CD1c-positive myeloid dendritic cell (primary cell): ENCODE measurements around the gene RANGAP1.

ENCODE experiments used
- DNase-seq: peaks from one replicate; pipeline ENCODE4 v3.0.0-alpha.2; 2016; ENCODE audit errors: extremely low spot score

The RANGAP1 gene

DNA sequence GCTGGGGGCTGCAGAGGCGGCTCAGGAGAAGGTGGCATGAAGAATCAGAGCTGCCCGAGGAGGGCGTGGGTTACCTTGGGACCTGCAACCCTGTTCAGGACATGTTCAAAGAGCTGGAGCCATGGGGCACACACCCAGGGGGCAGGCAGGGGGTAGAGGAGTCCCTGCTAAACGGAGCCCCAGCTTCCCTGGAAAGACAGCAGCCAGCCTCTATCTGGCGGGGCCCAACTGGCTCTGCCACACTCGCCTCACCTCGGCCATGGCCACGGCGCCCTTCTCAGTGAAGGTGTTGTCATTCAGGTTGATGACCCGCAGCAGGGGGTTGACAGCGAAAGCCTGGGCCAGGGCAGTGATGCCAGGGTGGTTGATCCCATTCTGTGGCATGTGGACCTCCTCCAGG lies 28.3 kb downstream of the RANGAP1 start:
- DNase-seq: no peak

DNA sequence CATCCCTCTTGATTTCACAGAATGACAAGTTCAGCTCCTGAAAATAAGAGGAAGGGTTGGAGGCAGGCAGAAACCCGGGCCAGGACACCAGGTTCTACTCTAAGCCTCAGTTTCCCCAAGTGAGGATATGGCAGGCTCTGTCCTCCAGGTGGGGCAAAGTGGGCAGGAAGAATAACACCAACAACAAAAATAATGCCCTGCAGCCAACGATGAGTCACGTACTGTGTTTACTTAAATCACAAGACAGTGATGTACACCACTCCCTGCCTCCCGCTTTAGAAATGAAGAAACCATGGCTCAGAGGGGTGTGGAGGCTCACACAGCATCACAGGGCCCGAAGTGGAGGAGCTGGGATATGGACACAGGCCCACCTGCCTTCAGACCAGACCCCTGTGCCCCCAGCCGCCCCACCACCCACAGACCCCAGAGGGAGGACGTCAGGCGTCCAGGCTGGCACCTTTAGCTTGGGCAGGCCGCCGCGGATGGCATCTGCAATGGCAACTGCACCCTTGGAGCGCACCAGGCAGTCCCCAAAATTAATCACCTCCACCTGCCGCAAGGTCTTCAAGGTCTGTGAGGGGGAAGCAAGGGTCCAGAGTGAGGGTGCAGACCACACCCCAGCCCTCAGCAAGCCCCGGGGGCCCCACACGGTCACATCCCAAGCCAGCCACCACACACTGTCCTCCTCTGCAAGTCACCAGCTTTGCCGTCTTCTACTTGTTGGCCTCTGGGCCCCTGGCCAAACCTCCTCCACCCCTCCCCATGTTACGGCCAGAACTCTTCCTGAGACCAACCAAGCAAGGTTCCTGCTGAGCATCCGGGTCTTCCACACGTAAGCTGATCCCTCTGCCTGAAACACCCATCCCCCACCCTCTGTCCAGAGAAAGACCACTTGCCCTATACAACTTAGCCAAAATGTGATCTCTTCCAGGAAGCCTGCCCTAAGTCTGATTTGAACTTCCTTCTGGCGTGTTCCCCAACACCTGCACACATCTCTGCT lies 29.4 kb downstream of the RANGAP1 start:
- DNase-seq: no peak

DNA sequence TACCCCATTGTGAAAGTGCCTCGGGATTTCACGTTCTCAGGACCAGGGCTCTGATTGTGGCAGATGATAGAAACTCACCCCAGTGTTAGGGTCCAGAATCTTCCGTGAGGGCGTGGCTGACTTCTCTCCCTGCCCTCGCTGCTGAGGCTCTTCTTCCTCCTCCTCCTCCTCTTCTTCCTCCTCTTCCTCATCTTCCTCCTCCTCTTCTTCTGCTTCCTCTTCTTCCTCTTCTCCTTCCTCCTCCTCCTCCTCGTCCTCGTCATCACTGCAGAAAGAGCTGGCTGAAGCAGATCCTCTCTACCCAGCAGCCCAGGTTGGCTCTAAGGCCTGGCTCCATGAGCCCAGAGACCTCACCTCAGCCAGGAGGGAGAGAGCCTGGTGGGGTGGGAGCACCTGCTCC lies 31.8 kb downstream of the RANGAP1 start:
- no peak for DNase-seq

DNA sequence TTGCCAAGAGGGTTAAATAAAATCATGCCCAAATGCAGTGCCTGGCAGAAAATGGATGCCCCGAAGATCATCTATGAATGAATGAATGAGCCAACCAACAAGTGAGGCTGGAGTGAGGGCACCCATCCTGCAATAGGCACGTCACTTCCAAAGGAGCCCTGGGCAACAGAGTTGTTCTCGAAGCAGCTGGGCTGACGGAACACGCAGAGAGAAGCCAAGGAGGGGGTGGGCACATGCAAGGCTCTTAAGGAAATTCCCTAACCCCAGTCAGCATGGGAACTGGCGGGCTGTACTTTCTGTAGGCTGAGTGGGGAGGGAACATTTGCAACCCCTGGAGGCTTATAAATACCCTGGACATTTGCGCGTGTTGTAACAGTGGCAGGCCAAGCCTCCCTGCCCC lies 33.6 kb downstream of the RANGAP1 start:
- DNase-seq: no peak

DNA sequence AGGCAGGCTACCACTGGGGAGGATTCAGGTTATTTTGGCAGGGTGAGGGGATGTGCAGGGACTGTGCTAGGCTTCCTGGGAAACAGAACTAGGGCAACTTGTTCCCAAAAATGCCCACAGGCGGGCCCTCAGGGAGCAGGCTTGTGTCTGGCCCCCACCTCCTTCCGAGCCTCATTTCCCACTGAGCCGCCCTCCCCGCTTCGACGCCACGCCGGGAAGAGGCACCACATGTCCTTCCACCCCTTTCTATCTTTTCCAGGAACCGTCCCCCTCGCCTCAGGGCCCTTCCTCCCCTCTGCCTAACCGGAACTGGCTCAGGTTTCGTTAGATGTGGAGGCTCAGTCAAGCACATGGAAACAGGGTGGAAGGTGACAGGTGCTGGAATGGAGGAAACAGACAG lies 35.9 kb downstream of the RANGAP1 start:
- DNase-seq: no peak

DNA sequence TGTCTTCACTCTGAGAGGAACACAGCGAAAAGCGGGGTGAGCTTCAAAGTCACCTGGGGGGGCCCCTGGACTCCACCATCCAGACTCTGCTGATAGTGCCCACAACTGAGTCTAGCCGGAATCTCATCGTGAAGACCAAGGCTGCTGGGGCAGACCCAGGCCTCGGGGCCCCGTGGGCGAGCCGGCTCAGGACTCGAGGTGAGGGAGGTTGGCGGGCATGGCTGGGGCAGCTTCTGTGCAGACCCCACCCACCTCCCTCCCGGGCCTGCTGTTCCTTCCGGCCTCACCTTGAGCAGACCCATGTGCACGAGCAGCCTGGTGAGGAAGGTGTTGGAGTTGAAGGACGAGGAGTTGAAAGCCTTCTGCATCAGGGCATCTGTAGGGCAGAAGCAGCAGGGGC lies 36.5 kb downstream of the RANGAP1 start:
- DNase-seq: no peak

DNA sequence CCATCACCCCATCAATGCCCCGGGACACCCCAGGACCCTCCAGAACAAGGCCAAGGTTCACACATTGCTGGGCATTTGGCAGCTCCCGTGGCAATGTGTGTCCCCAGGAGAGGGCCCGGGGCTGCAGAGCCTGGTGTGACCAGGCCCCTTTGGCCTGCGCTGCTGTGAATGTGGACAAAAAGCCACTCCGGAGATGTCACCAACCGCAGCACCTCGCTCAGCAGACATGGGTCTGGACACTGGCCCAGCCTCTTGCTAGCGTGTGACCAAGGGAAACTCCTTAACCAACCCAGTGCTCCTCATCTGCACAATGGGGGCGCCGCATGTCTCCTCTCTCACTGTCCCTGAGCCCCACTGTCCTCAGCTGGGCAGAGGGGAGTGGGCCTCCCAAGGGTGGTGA lies 37.2 kb downstream of the RANGAP1 start:
- no peak for DNase-seq

DNA sequence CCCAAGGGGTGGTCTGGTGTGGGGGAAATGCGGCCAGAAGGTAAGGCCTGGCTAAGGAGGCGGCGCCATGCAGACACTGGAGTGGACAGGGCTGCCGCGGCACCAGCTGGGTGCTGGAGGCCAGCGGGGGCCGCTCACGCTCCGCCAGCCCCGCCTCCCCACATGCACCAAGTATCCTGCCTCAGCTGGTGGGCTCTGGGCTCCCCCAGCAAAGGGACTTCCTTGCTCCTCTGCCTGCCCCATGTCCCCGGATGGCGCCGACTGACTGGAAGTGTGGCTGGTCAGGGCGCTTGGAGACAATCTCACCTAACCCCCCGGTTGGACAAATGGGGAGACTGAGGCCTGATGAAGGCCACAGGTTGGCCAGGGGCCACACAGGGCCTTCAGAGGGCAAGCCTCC lies 37.7 kb downstream of the RANGAP1 start:
- DNase-seq: no peak

DNA sequence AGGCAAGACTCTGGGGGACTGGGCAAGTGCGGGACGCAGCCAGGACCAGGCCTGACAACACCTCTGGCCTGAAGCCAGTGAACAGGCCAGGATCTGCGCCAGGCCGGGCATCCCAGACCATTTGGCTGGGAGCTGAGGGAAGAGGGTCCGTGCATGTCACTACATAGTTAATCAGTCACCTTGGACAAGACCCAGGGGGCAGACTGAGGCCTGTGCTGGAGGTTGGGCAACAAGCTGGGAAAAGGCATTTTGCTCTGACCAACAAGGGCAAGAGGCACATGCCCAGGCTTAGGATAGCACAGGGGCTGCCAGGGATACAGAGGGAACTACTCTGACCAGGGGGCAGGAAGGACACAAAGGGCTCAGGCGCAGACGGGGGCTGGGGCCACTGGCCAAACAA lies 38.3 kb downstream of the RANGAP1 start:
- DNase-seq: no peak

DNA sequence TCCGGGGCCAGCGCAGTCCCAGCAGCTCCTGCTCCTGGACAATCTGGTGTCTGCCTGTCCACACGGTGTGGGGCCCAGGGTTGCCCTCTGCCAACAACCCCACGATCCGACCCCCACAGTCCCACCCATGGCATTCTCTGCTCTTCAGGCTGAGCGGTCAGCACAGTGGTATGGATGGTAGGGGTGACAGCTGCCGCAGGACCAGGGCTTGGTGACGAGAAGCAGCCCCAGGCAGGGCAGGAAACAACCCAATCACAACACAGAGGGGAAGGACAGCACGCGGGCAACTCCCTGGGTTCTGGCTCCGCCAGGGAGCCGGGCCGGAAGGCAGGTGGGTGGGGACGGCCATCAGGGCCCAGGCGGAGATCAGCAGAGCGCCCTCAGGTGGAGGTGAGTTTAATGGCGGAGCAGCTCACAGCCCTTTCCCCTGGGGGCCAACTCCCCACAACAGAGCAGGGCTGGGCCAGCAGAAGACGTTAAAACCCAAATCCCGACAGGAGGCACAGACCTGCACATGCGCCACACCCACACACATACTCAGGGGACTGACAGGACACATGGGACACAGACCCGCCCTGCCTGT lies 40.0 kb downstream of the RANGAP1 start:
- DNase-seq: no peak

DNA sequence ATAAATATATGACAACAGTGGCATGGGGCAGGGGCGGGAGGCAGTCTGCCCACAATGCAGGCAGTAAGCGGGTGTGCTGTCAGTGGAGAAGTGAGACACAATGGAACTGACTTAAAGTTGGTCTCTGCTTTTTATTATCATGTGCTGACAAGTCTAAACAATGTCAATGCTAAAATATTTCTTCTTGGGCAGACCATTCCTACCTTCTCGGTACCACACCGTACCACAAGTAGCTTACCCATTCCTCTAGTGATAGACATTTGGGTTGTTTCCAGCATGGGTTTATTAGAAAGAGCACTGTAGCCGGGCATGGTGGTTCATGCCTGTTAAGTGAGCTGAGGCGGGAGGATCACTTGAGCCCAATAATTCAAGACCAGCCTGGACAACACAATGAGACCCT lies 42.6 kb downstream of the RANGAP1 start:
- no peak for DNase-seq

DNA sequence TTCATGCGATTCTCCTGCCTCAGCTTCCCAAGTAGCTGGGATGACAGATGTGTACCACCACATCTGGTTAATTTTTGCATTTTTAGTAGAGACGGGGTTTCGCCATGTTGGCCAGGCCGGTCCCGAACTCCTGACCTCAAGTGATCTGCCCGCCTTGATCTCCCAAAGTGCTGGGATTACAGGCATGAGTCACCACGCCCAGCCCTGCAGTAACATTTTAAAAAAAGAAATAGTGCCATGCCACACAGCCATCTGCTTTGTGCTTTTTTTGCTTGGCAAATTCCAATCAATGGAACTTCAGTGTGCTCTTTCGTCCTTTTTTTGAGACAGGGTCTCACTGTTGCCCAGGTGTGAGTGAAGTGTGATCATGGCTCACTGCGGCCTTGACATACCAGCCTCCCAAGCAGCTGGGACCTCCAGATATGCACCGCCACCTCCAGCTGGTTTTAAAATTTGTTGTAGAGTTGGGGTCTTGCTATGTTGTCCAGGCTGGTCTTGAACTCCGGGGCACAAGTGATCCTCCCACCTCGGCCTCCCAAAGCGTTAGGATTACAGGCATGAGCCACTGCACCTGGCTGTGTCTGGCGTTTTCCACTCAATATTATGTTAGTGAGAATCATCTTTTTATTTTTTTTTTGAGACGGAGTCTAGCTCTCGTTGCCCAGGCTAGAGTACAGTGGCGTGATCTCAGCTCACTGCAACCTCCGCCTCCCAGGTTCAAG lies 43.4 kb downstream of the RANGAP1 start:
- DNase-seq: no peak

DNA sequence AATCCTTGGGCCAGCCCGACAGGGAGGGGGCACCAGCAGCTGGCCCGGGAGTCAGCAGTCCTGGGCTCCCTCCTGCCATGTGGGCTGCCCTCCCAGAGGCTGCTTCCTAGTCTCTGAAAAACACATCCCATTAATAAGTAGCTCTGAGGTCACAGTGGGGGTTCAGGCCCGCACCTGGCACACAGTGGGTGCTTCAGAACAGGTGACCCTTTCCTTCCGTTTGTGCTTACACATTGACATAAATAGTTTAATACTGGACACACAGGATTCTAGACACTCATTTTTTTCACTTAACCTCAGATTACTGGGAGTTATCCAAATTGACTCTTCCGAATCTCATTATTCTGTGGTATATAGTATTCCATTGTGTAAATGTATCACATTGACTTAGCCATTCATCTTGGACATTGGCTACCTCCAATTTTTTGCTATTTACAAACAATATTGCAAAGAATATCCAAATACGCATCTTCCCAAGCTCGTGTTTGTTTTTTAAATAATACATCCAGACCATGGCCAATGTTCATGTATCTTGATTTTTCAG lies 44.8 kb downstream of the RANGAP1 start:
- DNase-seq: no peak

DNA sequence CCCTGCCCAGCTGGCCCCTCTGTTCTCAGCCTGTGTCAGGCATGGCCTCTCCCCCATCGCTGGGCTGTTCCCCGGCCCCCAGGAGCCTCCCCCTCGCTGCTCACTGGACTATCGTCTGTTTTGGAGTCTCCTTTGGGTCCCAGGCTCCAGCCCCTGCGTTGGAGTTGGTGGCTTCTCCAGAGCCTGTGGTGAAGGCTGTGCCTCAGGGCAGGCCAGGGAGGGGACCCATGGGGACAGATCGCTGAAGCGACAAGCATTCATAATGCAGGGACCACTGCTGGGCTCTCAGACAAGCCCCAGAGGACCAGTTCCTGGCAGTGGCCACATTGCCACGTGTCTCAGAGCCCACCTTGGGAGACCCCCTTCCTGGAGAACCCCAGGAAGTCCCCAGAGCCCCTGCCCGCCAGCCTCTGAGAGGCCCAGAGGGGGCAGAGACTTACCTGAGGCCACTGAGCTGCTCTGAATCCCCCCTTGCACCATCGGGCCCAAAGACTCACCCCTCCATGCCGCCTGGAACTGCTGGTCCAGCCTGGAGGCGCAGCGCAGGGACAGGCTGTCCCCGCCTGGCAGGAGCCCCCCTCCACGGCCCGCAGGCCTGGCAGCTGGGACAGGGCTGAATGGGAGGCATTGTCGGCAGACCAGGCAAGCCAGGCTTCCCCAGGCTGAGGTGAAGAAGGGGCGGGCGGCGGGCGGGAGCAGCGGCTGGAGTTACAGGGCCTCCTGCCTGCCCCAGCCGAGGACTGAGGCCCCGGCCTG lies 45.4 kb downstream of the RANGAP1 start, which contains the start of gene CHADL:
Gene CHADL, minus strand, starts transcription at position 555 of the 756 bp plus-strand sequence. Its CDS starts 50 bp downstream, at position 505.
- no peak for DNase-seq

DNA sequence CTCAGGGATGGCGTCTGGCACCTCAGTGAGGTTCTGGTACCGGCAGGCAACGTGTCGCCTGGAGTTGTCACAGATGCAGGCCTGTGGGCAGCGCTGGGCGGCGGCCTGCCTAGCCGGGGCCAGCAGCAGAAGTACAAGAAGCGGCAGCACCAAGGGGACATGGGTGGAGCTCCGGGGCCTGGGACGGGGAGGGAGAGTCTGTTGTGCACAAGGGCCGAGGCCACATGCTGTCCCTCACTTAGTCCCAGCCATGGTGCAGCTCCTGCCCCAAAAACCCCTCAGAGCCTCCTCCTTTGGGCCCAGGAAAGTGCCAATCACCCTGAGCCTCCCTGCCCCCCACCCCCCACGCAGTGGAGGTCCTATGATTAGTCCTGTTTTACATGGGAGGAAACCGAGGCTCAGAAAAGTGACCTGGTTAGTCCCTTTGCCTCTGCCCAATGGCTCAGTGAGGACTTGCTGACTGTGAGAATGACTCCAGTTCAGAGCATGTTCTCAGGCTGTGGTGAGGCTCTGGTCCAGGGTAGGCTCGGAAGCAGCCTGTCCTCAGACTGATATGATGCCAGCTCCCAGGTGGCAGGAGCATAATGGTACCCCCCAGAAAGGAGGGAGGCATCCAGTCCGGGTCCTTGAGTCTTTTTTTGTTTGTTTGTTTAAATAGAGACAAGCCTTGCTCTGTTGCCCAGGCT lies 46.4 kb downstream of the RANGAP1 start:
- DNase-seq: no peak

DNA sequence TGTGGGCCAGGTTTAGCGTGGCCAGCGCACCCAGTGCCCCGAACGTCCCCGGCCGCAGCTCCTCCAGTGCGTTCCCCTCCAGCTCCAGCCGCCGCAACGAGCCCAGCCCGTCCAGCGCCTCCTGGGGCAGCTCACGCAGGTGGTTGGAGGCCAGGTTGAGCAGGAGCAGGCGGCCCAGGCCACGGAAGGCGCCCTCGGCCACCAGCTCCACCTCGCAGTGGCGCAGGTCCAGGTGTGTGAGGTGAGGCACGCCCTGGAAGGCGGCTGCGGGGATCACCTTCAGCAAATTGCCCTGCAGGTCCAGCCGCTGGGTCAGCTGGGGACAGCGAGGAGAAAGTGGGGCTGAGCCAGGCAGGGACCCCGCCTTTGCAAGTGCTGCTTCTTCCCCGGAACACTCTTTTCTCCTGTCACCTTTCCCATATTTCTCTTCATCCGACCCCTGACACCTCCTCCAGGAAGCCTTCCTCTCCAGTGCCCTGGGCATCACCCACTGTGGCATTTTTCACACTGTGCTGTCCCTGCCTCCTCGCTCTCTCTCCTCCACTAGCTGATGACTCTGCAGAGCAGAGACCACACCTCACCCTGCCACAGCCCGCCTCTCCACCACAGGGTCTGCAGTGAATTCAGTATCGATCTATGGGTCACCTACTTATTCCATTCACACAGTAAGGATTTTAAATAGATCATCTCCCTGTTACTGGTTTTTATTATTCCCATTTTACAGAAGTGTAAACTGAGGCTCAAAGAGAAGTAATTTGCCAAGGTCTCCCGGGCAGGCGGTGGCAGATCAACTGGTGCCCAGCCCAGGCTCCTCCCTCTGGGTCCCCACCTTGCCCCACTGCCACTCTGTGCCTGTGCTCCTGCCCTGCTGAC lies 47.2 kb downstream of the RANGAP1 start:
- DNase-seq: no peak

DNA sequence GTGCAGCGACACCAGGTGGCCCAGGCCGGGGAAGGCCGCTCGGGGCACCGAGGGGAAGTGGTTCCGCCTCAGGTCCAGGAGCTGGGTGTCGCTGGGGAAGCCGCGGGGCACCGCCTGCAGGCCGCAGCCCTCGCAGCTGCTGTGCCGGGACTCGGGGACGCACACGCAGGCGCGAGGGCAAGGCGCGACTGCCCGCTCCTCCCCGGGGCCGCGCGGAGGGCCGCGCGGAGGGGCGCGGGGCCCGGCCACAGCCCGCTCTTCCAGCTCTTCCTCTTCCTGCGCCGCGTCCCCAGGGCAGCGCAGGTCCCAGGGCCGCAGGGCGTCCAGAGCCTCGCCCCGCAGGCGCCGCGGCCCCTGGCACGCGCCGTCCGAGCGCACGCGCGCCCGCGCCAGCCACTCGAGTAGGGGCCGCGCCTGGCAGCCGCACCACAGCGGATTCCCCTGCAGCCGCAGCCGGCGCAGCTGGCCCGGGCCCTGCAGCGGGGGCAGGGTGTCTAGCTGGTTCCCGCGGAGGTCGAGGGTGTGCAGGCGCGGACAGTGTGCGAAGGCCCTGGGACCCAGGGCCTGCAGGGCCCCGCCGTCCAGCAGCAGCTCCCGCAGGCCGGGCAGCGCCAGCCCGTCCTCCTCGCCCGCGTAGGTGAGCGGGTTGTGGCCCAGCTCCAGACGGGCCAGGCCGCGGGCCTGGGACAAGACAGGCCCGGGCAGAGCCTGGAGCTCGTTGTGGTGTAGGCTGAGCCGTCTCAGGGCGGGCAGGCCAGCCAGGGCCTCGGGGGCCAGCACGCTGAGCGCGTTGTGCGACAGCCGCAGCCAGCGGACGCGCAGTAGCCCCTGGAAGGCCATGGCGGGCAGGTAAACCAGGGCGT lies 48.0 kb downstream of the RANGAP1 start:
- peak; percentile 82 for DNase-seq

DNA sequence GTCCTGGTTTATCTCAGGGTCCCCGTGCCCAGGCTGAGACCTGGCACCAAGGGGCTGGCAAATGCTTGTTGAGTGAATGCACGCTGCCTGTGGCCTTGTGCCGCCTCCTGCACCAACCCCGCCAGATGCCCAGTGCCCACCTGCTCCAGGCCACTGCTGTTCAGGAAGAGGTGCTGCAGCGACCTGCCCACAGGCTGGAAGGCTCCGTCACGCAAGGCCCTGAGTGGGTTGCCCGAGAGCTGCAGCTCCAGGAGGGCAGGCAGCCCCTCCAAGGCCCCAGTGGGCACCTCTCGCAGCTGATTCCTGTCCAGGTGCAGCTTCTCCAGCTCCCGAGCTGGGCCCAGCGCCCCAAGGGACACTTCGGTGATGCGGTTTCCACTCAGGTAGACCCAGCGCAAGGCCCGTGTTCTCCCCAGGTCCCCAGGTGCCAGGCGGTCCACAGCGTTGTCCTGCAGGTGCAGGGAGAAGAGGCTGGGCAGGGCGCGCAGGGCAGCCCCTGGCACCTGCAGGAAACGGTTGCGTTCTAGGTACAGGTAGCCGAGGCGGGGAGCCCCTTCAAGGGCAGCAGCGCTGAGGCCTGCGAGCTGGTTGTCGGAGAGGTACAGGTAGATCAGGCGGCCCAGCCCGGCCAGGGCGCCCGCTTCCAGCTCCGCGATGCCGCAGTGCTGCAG lies 48.8 kb downstream of the RANGAP1 start:
- no peak for DNase-seq
